C4-2B (cell line): ENCODE data around the gene TULP4.

ENCODE experiments used
- CTCF ChIP-seq: fragments of 450-650 bp; conservative IDR thresholded peaks from 2 replicates; pipeline ENCODE4 v1.5.1; 2017; ENCODE audit warnings: mild to moderate bottlenecking
- ZFX ChIP-seq: fragments of 450-650 bp; IDR thresholded peaks from 2 replicates; pipeline ENCODE4 v1.6.1; 2017

- TF ChIP-seq CTCF (no peak), ZFX (no peak)
Observed at GRCh38 chr6:158512809-158513208, 200.5 kb downstream of the TULP4 start.
